ENCODE results near the gene TGFB1I1.
"Not testable (repeated sequence)": the region's sequence is repeated elsewhere in the genome, so short reads cannot be mapped to it uniquely, and the experiment has no call there.

The TGFB1I1 gene

GRCh38 chr16:31523768-31524167 is 51.8 kb downstream of the TGFB1I1 start:
- not testable (repeated sequence) for DNase-seq

- no peak for DNase-seq
Measured at GRCh38 chr16:31525113-31525512, 53.2 kb downstream of the TGFB1I1 start.

Measured in stimulated activated CD4-positive, alpha-beta T cell treated with anti-CD3 and anti-CD28 coated beads, Interleukin-2, amount 100 ng/mL, for 48 hours (primary cell).